ENCODE measurements around the gene PROB1.
"Not testable (repeated sequence)": the region's sequence is repeated elsewhere in the genome, so short reads cannot be mapped to it uniquely, and the experiment has no call there.

Gene PROB1

GRCh38 chr5:139391570-139392323 is 3.2 kb downstream of the PROB1 start:
- TF ChIP-seq GATA1 (IDR thresholded peaks at IDR 0.05; ENCODE audit: low read depth, low read length) (no peak), POLR2A (IDR thresholded peaks at IDR 0.05; ENCODE audit: low read length) (no peak)
- DNase-seq: no peak

- no peak for TF ChIP-seq POLR2A (IDR thresholded peaks at IDR 0.05; ENCODE audit: low read length)
- TF ChIP-seq GATA1 (IDR thresholded peaks at IDR 0.05; ENCODE audit: low read depth, low read length): no peak
- no peak for DNase-seq
Observed at GRCh38 chr5:139390639-139391569, 4.0 kb downstream of the PROB1 start.

- no peak for DNase-seq
- TF ChIP-seq GATA1 (IDR thresholded peaks at IDR 0.05; ENCODE audit: low read depth, low read length) (no peak), POLR2A (IDR thresholded peaks at IDR 0.05; ENCODE audit: low read length) (no peak)
Observed at GRCh38 chr5:139389701-139390638, 4.9 kb downstream of the PROB1 start, which contains the start of gene MZB1. Gene MZB1, minus strand, starts transcription at chr5:139389913. Its CDS starts 57 bp downstream, at chr5:139389856.

- DNase-seq: no peak
- TF ChIP-seq GATA1 (IDR thresholded peaks at IDR 0.05; ENCODE audit: low read depth, low read length) (no peak), POLR2A (IDR thresholded peaks at IDR 0.05; ENCODE audit: low read length) (no peak)
Observed at GRCh38 chr5:139388198-139388821, 6.6 kb downstream of the PROB1 start.

GRCh38 chr5:139387611-139388197 is 7.2 kb downstream of the PROB1 start:
- TF ChIP-seq POLR2A (IDR thresholded peaks at IDR 0.05; ENCODE audit: low read length) (no peak), GATA1 (IDR thresholded peaks at IDR 0.05; ENCODE audit: low read depth, low read length) (no peak)
- DNase-seq: no peak

- not testable (repeated sequence) for DNase-seq
Observed at GRCh38 chr5:139386956-139387355, 7.9 kb downstream of the PROB1 start.

GRCh38 chr5:139386050-139386438 is 8.9 kb downstream of the PROB1 start:
- TF ChIP-seq GATA1 (IDR thresholded peaks at IDR 0.05; ENCODE audit: low read depth, low read length) (no peak), POLR2A (IDR thresholded peaks at IDR 0.05; ENCODE audit: low read length) (no peak)
- DNase-seq: no peak

GRCh38 chr5:139385061-139386049 is 9.5 kb downstream of the PROB1 start:
- peak; percentile 16 to 40 for DNase-seq
- TF ChIP-seq GATA1 (IDR thresholded peaks at IDR 0.05; ENCODE audit: low read depth, low read length) (no peak), POLR2A (IDR thresholded peaks at IDR 0.05; ENCODE audit: low read length) (no peak)

GRCh38 chr5:139384591-139385051 is 10.3 kb downstream of the PROB1 start:
- DNase-seq: no peak

GRCh38 chr5:139383993-139384590 is 10.8 kb downstream of the PROB1 start:
- TF ChIP-seq GATA1 (IDR thresholded peaks at IDR 0.05; ENCODE audit: low read depth, low read length) (no peak), POLR2A (IDR thresholded peaks at IDR 0.05; ENCODE audit: low read length) (no peak)
- DNase-seq: no peak

More at GRCh38 chr5:139384591-139385051, 10.3 kb downstream of the PROB1 start:
- no peak for TF ChIP-seq GATA1 (IDR thresholded peaks at IDR 0.05; ENCODE audit: low read depth, low read length)
- no peak for TF ChIP-seq POLR2A (IDR thresholded peaks at IDR 0.05; ENCODE audit: low read length)

GRCh38 chr5:139383275-139383992 is 11.5 kb downstream of the PROB1 start, which contains the start of gene SLC23A1:
Gene SLC23A1, minus strand, starts transcription at chr5:139383297. Its CDS starts 44 bp downstream, at chr5:139383253.
- TF ChIP-seq GATA1 (IDR thresholded peaks at IDR 0.05; ENCODE audit: low read depth, low read length) (no peak), POLR2A (IDR thresholded peaks at IDR 0.05; ENCODE audit: low read length) (no peak)
- DNase-seq: no peak
